ENCODE data around the gene NMU. TPM values are rescaled to one million over a fixed set of nuclear protein-coding genes. Genes with fewer than 3 reads are reported as not detected.
"Not testable (repeated sequence)": the region's sequence is repeated elsewhere in the genome, so short reads cannot be mapped to it uniquely, and the experiment has no call there.

The NMU gene
- total and polyA plus RNA-seq, 7 donors = 1.7 to 2.5 TPM; not detected in 5

- DNase-seq = no peak
- no peaks in the 10 kb centered on the region for H3K9me3 ChIP-seq
- intact Hi-C loops (cut with DNase I) = no loop called here
- H3K4me1 ChIP-seq = peaks cover 0 to 16% (median 14%) of the 10 kb centered on the region in 4 donors
- H3K4me3 ChIP-seq = no peak overlapping the region
- peaks cover 17 to 47% (median 20%) of the 10 kb centered on the region in 3 donors for H3K27me3 ChIP-seq
- 32 to 36% methylated on average over 3 of the region's 3 CpGs for whole genome bisulfite sequencing, 2 donors
- H3K36me3 ChIP-seq = no peaks in the 10 kb centered on the region
- TF ChIP-seq EP300 (IDR thresholded peaks at IDR 0.05) (no peak), POLR2A (IDR thresholded peaks at IDR 0.05) (no peak), POLR2AphosphoS5 (IDR thresholded peaks at IDR 0.05) (no peak)
- TF ChIP-seq, protein P1, sequence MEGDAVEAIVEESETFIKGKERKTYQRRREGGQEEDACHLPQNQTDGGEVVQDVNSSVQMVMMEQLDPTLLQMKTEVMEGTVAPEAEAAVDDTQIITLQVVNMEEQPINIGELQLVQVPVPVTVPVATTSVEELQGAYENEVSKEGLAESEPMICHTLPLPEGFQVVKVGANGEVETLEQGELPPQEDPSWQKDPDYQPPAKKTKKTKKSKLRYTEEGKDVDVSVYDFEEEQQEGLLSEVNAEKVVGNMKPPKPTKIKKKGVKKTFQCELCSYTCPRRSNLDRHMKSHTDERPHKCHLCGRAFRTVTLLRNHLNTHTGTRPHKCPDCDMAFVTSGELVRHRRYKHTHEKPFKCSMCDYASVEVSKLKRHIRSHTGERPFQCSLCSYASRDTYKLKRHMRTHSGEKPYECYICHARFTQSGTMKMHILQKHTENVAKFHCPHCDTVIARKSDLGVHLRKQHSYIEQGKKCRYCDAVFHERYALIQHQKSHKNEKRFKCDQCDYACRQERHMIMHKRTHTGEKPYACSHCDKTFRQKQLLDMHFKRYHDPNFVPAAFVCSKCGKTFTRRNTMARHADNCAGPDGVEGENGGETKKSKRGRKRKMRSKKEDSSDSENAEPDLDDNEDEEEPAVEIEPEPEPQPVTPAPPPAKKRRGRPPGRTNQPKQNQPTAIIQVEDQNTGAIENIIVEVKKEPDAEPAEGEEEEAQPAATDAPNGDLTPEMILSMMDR (IDR thresholded peaks at IDR 0.05) = no peak
- no peak overlapping the region for H3K27ac ChIP-seq
Measured at GRCh38 chr4:55634417-55635128, 1.5 kb downstream of the NMU start.

GRCh38 chr4:55633903-55634302, 2.2 kb downstream of the NMU start:
- H3K27ac ChIP-seq = no peak overlapping the region
- H3K4me1 ChIP-seq = peaks cover 0 to 16% (median 14%) of the 10 kb centered on the region in 4 donors
- intact Hi-C loops (cut with DNase I) = no loop called here
- no peak for TF ChIP-seq POLR2AphosphoS5 (IDR thresholded peaks at IDR 0.05)
- no peak for TF ChIP-seq EP300 (IDR thresholded peaks at IDR 0.05)
- TF ChIP-seq, protein P1 (IDR thresholded peaks at IDR 0.05) = no peak
- no peak for TF ChIP-seq POLR2A (IDR thresholded peaks at IDR 0.05)
- peaks cover 17 to 47% (median 20%) of the 10 kb centered on the region in 3 donors for H3K27me3 ChIP-seq
- H3K36me3 ChIP-seq = no peaks in the 10 kb centered on the region
- DNase-seq = no peak
- H3K9me3 ChIP-seq = no peaks in the 10 kb centered on the region
- no peak overlapping the region for H3K4me3 ChIP-seq
- WGBS, 2 donors = 81 to 82% methylated on average over 6 of the region's 6 CpGs

DNA sequence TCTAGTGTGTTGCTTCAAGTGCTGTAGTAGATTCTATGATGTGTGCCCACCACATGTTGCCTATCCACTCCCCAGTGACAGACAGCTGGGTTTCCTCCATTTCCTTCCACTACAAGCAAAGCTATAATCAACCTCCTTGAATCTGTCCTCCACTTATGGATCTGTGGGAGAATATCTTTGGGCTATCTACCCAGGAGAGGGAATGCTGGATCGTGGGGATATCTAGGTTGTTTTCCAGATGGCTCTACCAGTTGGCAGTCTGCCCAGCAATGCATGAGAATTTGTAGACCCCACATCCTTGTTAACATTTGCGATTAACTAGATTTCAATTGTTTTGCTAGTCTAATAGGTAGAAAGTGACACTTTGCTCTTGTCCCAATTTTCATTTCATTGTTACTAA, 10.3 kb downstream of the NMU start:
- Histone ChIP-seq H3K27me3 (no peaks in the 10 kb centered on the region), H3K27ac (no peak overlapping the region), H3K4me1 (no peaks in the 10 kb centered on the region), H3K4me3 (no peak overlapping the region), H3K36me3 (no peaks in the 10 kb centered on the region), H3K9me3 (no peaks in the 10 kb centered on the region)
- TF ChIP-seq EP300 (IDR thresholded peaks at IDR 0.05) (no peak), POLR2AphosphoS5 (IDR thresholded peaks at IDR 0.05) (no peak), POLR2A (IDR thresholded peaks at IDR 0.05) (no peak)
- TF ChIP-seq, protein P1 (IDR thresholded peaks at IDR 0.05) = no peak
- no peak for DNase-seq
- intact Hi-C loops (cut with DNase I) = no loop called here
- 74 to 76% methylated on average over 2 of the region's 2 CpGs for WGBS, 2 donors

- H3K4me1 ChIP-seq; DNase-seq; H3K36me3 ChIP-seq; H3K27me3 ChIP-seq; intact Hi-C loops (cut with DNase I); H3K27ac ChIP-seq; H3K9me3 ChIP-seq; H3K4me3 ChIP-seq: not testable (repeated sequence)
- 60 to 70% methylated on average over 1 of the region's 1 CpG for WGBS, 2 donors
Measured at GRCh38 chr4:55624063-55624462, 12.0 kb downstream of the NMU start.

- no peak for DNase-seq
- H3K27me3 ChIP-seq = no peaks in the 10 kb centered on the region
- H3K9me3 ChIP-seq = no peaks in the 10 kb centered on the region
- no peaks in the 10 kb centered on the region for H3K36me3 ChIP-seq
- intact Hi-C loops (cut with DNase I) = no loop called here
- TF ChIP-seq POLR2AphosphoS5 (IDR thresholded peaks at IDR 0.05) = no peak
- no peak for TF ChIP-seq POLR2A (IDR thresholded peaks at IDR 0.05)
- TF ChIP-seq, protein P1 (IDR thresholded peaks at IDR 0.05) = no peak
- TF ChIP-seq EP300 (IDR thresholded peaks at IDR 0.05) = no peak
- H3K27ac ChIP-seq = no peak overlapping the region
- WGBS, 2 donors = 66 to 89% methylated on average over 1 of the region's 1 CpG
- no peak overlapping the region for H3K4me3 ChIP-seq
- no peaks in the 10 kb centered on the region for H3K4me1 ChIP-seq
Measured at GRCh38 chr4:55618546-55619143, 17.5 kb downstream of the NMU start.

All from sigmoid colon (tissue), 7 donors.